GM12873 (cell line): Measurements from ENCODE around the gene NRG3.

Source experiments
- TF ChIP-seq, protein P1 (sequence below): IDR thresholded peaks from 2 replicates; pipeline ENCODE4 v1.5.1; 2012; ENCODE audit warnings: low read depth, mild to moderate bottlenecking, moderate library complexity, low read length, control low read depth; ENCODE audit not compliant: insufficient read depth; ENCODE audit errors: missing control alignments

The NRG3 gene

DNA sequence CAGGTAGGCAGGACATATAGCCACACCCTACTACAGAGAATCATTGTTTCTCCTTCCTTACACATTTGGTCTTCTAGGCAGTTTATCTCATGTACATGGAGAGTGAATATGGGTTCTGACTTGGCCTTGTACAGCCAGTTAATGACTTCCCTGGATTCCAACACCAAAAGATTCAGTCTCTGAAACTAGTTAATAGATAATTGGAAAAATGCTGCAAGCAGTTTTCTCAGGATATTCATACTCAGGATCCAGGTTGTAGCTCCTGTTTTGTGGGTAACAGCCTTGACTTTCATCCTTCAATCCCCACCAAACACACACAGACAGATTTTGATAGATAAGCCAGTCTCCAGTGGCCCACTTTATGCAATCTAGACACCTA lies 690.2 kb downstream of the NRG3 start:
- TF ChIP-seq, protein P1, sequence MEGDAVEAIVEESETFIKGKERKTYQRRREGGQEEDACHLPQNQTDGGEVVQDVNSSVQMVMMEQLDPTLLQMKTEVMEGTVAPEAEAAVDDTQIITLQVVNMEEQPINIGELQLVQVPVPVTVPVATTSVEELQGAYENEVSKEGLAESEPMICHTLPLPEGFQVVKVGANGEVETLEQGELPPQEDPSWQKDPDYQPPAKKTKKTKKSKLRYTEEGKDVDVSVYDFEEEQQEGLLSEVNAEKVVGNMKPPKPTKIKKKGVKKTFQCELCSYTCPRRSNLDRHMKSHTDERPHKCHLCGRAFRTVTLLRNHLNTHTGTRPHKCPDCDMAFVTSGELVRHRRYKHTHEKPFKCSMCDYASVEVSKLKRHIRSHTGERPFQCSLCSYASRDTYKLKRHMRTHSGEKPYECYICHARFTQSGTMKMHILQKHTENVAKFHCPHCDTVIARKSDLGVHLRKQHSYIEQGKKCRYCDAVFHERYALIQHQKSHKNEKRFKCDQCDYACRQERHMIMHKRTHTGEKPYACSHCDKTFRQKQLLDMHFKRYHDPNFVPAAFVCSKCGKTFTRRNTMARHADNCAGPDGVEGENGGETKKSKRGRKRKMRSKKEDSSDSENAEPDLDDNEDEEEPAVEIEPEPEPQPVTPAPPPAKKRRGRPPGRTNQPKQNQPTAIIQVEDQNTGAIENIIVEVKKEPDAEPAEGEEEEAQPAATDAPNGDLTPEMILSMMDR: no peak

DNA sequence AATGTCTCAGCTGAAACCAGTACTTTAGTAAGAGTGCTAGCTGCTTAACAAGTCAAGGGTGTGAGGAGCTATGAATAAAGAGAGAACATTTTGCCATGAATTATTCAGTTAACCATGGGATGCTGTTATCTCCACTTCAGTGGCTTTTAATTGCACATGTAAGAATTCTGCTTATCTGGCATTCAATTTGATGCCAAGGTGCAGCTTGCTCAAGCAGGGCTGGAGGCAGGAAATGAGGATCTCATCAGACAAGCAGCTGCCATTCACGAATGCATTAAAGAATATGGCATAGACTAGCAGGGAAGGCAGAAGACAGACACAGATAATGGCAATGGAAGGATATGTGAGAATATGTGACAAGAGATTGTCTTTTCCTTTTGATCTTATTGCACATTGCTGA lies 697.8 kb downstream of the NRG3 start:
- TF ChIP-seq, protein P1: no peak

DNA sequence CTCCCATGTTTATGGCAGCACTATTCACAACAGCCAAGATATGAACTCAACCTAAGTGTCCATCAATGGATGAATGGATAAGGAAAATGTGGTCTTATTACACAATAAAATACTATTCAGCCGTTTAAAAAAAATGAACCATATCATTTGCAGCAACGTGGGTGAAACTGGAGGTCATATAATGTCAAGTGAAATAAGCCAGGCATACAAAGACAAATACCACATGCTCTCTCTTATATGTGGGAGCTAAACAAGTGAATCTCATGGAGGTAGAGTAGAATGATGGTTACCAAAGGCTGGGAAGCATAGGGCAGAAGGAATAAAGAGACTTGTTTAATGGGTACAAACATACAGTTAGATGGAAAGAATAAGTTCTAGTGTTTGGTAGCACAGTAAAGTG lies 699.1 kb downstream of the NRG3 start:
- TF ChIP-seq, protein P1: no peak

DNA sequence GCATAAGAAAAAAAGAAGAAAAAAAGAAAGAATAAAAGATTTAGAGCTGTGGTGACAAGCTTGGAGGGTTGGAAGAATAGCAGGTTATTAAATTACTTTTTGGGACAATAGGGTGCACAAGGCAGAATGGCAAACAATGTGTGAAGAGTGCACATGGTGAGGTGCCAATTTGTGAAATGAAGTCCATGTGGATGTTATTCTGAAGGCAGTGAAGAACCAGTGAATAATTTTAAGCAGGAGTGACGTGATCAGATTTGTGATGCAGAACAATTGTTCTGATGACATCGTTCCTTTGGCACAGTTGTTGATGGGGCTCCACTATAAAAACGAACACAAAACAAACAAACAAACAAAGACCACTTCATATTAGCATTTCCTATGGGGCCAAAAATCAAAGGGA lies 700.3 kb downstream of the NRG3 start:
- TF ChIP-seq, protein P1: no peak

DNA sequence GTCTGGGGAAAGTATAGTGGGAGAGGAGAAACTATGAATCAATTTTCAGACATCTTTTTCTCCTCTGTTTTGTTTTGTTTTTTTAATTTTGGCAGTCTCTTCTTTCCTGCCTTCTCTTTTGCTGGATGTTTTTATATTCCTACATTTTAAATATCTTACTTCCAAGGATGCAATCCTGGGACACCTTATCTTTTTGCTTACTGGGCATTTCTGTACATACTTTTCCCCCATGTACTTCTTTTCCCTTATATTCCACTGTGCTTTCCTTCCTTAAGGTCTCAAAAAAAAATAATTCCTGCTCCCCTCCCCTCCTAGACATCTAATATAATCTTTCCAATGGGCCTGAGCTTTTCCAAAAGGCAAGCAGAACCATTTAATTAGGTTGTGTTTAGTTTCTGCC lies 701.1 kb downstream of the NRG3 start:
- TF ChIP-seq, protein P1: no peak

DNA sequence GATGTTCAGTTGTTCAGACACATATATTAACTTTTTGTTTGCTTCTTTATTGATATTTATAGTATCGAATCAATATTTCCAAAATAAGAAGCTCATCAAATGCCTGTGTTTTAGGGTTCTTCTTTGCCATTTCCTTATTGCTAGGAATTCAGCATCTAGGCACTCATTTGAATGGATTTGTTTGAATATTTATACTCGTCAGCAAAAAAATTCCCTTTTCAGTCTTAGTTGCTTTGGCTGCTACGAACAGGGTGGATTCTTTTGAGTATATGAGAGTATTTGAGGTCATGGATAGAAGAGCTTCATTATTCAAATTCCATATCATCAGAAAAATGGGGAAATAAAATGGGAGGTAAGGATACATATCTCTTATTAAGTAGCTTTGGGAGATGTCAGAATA lies 706.9 kb downstream of the NRG3 start:
- TF ChIP-seq, protein P1: no peak

DNA sequence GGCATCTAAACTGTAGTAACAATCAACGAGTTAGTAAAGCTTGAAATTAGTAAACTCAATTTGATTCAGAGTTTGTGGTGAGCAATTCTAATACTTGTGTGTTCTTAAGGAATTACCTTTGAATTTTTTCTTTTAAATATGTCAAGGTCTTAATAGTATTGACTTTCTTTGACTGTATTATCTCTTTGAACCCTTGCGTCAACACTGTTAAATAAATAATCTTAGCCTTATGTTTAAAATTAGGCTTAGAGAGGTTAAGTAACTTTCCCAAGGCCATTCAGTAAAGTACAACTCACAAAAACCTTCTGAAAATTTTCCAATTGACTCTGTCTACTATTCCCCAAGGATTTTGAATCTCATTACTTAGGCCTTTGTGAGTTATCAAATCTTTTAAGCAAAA lies 716.4 kb downstream of the NRG3 start:
- TF ChIP-seq, protein P1: no peak

DNA sequence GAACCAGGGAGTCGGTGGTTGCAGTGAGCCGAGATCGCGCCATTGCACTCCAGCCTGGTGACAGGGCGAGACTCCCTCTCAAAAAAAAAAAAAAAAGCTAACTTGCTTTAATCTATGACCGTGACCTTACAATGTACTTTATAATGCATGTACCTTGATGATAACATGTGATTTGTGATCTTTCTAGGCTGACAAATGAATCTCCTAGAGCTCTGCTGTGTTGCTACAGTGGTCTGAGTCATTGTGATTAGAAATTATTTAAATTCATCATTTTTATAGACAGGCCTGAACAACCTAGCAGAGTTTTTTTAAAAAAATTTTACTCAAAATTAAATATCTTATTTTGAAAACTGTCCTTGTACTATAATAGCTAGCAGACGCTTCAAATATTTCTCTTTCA lies 722.8 kb downstream of the NRG3 start:
- TF ChIP-seq, protein P1: no peak
